Fibroblast of skin of right biceps (primary cell): ENCODE results near the gene NPEPPS.
"Not testable (repeated sequence)": the region's sequence is repeated elsewhere in the genome, so short reads cannot be mapped to it uniquely, and the experiment has no call there.

Experiments used
- DNase-seq: peaks from one replicate; pipeline ENCODE4 v3.0.0-alpha.2; 2013

The NPEPPS gene, protein sequence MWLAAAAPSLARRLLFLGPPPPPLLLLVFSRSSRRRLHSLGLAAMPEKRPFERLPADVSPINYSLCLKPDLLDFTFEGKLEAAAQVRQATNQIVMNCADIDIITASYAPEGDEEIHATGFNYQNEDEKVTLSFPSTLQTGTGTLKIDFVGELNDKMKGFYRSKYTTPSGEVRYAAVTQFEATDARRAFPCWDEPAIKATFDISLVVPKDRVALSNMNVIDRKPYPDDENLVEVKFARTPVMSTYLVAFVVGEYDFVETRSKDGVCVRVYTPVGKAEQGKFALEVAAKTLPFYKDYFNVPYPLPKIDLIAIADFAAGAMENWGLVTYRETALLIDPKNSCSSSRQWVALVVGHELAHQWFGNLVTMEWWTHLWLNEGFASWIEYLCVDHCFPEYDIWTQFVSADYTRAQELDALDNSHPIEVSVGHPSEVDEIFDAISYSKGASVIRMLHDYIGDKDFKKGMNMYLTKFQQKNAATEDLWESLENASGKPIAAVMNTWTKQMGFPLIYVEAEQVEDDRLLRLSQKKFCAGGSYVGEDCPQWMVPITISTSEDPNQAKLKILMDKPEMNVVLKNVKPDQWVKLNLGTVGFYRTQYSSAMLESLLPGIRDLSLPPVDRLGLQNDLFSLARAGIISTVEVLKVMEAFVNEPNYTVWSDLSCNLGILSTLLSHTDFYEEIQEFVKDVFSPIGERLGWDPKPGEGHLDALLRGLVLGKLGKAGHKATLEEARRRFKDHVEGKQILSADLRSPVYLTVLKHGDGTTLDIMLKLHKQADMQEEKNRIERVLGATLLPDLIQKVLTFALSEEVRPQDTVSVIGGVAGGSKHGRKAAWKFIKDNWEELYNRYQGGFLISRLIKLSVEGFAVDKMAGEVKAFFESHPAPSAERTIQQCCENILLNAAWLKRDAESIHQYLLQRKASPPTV

DNA sequence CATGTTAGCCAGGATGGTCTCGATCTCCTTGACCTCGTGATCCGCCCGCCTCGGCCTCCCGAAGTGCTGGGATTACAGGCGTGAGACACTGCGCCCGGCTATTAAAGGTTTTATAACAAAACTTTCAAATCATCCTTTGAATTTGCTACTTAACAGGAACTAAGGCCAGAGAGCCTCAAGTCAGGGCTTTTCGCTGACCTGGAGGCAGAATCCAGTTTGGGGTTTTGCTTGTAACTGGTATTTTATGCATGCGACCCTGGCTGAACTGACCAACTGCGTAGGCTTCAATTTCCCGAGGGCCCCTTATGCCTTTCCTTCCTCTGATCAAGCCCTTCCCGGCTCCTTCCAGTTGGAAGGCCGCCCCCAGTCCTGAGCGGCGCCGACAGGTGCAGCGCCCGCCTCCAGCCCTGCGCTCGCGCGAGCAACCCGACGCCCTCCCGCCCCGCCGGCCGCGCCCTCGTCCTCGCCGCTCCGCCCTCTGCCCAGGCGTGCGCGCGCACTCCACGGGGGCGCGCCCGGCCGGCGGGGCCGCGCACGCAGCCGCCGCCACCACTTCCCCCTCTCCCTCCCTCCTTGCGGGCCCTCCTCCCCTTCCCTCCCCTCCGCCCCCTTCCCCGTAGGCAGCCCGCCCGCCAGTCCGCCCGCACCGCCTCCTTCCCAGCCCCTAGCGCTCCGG is at the start of gene NPEPPS:
Gene NPEPPS (plus strand): TSS at position 552 of the 676 bp plus-strand sequence. CDS start 193 bp downstream, outside the sequence.
- peak; percentile 87 for DNase-seq

DNA sequence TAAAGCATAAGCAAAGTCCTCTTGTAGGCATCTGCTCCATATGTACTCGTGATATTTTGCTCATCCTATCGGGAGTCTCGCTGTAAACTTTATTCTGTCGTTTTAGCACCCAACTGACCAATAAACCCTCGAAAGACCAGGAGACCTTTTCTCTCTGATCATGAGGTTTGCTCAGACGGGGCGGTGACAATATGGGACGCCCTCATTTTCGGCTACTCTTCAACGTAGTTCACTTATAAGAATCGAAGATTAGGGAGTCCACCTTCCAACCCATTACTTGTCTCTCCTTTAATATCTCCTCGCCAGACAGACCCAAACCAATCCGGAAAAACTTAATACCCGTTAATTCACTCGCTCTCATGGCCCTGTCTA is 39.1 kb upstream of the NPEPPS start:
- DNase-seq, result not testable (repeated sequence)

DNA sequence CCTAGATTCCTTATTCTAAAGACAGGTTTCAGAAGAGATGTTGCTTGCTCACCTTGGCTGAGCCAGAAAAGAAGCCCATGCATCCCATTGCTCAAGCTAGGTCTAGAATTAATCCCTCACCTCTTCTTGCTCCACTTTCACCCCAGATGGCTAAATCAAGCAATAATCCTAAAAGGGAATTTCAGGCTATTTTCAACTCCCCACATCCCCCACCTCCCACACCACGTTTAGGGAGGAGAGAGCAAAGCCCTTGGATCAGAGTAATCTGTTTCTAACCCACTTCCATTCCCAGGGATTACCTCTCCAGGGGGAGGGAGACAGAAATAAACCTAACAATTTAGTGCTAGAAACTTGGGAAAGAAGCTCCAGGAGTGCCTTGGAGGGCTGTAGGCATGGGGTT is 31.8 kb upstream of the NPEPPS start:
- DNase-seq, result not testable (repeated sequence)

DNA sequence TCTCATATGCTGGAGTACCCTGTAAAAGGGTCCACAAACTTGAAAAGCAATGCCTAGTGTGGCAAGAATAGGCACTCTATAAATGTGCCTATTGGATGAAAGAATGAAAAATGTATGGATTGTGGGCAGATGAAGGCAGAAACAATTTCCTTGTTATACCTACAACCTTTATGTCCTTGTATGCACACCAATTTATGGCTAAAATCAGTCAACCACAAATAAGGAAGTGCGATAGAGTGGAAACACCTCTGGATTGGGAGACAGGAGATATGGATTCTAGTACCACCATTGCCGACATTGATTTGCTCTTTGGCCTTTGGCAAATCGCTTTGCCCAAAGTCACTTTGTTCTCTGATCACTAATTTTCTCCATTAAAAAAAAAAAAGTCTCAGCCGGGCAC is 31.4 kb upstream of the NPEPPS start:
- DNase-seq, result not testable (repeated sequence)

DNA sequence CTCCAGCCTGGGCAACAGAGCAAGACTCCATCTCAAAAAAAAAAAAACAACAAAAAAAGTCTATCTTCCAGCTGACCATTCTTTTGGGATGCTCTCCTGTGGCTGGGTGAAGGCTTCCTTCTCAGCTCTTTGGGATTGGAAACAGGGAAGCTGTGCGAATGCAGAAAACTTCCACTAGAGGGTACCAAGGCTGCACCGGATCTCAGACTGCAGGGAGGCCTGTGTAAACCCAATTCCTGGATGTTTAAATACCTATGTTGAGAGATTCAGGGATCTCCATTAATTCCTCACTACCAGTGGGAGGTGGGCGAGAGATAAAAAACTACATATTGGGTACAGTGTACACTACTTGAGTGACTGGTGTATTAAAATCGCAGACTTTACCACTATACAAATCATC is 30.3 kb upstream of the NPEPPS start:
- DNase-seq, result peak; percentile 42

DNA sequence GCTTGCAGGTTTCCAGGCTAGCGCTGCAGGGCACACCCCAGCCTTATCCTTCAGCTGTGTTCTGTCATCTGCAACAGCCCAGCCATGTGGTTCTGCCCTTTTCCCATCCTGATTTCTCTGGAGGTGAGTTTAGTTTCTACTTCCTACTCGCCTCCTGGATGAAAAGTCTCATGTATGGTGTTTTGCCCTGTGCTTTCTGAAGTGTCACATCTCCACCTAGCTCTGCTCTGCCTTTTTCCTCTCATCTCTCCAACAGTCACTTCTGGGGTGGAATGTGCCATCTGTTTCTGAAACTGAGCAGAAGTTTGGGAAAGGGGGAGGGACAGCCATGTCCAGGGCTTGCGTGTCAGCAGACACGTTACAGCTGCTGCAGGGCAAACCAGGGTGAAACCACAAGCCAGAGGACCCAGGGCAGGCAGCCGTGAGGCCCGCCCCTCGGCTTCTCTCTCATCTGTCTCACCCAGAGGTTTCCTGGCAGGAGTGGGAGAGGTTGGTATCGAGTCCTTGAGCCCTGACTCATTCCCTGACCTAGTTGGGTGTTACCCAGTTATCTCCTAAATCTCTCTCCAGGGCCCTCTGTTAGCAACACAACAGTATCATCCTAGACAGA is 28.7 kb upstream of the NPEPPS start:
- peak; percentile 16 for DNase-seq

DNA sequence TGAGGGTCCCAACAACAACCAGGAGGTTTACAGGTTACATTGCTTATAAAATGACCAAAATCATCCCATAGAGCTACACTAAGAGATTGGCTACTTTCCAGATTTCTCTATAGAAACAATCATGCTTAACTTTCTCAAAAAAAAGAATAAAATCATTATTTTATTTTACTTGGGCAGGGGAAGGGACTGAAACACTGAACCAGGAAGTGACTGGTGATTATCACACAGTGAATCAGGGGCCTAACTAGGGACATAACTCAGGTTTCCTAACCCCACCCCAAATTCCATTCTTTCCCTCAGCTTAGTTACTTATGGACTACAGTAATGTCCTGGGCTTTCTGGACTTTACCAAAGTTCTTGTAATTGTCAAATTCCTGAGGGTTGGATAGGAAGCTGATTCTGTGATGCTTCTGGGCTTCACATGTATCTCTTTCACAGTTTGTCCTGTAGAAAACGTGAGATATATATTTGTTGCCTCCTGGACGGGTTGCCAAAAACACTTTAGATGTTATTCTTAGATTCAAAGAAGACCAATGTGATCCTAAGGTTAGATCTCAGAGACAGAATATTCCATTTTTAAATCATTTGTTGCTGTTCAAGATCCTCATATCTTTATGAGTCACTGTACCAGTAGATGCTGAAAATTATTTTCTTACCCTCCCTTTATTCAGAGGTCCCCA is 28.0 kb upstream of the NPEPPS start:
- peak; percentile 62 for DNase-seq

DNA sequence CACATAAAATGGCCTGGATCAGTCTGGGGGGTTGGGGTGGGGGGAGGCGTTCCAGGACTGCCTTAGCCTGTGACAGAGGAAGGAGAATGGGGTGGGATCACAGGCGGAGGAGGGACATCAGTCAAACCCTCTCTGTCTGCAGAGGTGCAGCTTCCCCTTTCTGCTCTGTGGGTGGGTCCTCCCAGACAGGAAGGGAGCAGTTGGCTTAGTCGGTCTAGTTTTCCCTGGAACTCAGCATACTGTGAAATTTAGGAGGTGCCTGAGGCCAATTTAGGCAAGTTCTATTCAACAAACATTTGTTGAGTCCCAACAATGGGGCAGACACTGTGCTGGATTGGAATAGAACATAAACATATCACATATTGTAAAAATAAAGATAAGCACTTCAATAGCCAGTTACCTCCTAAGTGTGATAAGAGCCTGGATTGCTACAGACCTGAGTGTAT is 19.2 kb upstream of the NPEPPS start:
- not testable (repeated sequence) for DNase-seq

DNA sequence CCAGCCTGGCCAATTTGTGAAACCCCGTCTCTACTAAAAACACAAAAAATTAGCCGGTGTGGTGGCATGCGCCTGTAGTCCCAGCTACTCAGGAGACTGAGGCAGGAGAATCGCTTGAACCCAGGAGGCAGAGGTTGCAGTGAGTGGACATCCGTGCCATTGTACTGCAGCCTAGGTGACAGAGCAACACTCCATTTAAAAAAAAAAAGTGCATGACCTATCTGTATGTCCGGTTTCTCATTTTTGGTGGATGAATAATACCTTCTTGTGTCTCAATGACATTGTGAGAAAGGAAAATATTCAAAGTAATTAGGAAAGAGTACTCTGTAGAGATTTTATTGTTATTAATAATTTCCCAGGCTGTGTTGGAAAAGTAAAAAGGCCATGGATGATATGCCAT is 17.6 kb upstream of the NPEPPS start:
- not testable (repeated sequence) for DNase-seq

DNA sequence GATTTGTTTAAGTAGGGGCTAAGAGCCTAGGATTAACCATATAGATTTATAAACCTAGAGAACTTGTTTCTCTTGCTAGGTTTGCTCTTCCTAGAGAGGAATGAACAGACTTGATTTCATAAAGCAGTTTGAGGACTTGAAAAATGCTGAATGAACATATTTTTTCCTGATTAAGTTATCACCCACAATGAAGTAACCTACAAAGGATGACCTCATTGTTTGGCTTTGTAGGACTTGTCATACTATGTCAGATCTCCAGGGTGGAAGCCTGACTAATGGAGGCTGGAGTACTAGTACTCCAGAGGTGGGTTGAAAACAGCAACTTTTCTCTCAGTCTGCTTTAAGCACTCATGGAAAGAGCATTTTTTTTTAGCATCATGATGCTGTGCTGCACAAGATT is 12.0 kb upstream of the NPEPPS start:
- DNase-seq, result peak; percentile 3

DNA sequence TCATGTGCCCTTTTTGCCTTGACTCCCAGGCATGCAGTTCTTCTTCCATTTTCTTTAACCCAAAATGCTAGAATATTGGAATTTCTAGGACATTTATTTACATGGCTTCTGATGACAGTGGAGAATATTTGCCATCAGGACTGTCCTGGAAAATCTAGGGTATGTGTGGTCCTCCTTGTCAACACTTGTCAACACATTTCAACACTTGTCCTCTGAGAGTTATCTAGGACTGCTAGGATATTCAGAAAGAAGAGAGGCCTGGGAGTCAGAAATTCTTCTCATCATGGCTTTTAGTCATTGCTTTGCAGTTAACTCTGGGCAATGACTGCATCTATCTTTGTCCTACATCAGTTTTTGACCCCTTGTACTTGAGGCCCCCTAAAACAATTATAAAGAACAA is 11.5 kb upstream of the NPEPPS start:
- not testable (repeated sequence) for DNase-seq

DNA sequence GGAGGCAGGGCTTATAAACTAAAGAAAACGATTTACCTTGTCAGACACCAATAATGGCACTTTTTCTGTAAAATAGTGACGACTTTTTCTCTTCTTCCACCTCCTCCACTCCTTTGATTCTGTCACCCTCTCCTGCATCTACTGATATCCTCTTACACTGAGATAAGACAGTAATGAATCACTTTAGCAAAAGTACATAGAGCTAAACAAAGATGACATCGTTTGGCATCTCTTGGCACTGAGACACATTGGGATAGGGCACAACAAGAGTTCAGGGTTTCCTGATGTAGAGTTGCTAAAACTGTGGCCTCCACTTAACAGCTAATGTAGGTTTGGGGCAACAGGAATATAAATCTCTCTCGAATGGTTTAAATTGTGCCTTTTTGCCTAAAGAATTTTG is 10.6 kb upstream of the NPEPPS start:
- not testable (repeated sequence) for DNase-seq

DNA sequence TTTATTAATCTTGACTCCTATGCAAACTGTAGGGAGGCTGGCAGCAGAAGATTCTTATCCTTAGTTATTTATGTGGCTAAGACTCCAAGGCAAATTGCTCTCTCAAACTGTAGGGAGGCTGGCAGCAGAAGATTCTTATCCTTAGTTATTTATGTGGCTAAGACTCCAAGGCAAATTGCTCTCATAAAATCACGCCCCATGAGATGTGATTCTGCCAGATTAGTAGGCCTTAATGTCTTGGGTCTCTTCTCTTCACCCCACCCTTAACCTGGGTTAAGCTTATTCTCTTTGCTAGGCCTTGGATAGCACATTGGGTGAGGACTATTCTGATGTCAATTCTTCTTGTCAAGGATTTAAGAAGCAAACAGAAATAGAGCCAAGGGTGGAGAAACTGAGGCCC is 9.5 kb upstream of the NPEPPS start:
- not testable (repeated sequence) for DNase-seq

DNA sequence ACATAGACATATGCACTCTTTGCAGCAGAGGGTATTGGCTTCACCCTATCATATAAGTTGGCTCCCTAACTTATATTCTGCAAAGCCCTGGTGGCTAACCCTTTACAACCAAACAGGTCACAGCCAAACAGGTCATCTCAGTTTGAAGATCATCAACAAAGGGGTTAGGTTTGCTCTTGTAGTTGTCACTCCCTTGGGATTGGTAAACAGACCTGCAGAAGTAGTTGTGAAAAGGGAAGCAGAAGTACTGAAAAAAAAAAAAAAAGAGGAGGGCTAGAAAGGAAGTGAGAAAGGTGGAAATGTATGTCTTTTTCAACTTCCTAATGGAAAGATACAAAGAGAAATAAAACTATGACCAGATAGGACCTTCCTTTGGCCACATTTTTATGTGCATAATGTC is 8.6 kb upstream of the NPEPPS start:
- DNase-seq, result not testable (repeated sequence)

DNA sequence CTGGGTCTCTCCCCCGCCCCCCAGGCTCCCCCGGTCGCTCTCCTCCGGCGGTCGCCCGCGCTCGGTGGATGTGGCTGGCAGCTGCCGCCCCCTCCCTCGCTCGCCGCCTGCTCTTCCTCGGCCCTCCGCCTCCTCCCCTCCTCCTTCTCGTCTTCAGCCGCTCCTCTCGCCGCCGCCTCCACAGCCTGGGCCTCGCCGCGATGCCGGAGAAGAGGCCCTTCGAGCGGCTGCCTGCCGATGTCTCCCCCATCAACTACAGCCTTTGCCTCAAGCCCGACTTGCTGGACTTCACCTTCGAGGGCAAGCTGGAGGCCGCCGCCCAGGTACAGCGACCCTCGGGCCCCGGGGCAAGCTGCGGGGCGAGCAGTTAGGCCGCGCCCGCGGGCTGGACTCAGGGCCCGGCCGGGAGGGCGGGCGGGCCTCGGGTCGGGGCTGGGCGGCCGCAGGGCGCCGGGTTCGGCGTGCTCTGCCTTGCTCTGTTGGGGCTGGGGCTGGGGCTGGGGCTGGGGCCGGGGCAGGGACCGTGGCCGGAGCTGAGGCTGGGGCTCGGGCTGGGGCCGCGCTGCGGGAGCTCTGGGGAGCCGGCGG is 419 bp downstream of the NPEPPS start:
- DNase-seq, result not testable (repeated sequence)

DNA sequence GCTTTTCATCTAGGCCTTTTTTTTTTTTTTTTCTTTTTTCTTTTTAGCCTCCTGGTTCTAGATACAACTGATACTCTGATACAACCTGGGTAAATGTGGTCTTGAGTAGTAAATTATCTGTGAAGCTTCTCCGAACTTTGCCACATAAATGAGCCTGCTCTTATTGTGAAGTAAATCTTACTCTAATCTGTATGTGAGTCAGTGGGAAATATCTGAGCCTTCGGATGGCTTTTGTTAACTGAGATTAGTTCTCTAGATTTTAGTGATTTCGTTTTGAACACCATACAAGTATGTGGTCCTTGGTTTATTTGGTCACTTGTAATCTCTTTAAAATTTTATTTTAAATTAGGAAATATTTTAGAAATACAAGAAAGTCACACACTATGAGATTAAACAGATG is 8.2 kb downstream of the NPEPPS start:
- DNase-seq, result not testable (repeated sequence)

DNA sequence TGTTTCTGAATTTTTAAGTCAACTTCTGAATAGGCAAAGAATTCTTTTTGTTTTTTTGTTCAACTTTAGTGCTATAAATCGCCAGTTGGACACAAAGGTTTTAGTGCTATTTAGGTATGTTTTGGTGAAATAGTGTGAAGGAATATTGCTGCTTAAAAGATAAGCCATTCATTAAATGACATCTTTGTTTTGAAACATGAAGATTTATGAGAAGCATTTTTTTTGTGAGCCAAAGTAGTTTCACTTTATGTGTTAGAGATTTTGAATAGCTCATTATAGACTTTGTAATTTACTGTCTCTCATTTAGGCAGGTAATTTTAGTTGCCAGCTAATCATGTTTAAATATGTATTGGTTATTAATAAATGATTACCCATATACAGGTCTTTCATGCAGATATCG is 10.8 kb downstream of the NPEPPS start:
- DNase-seq, result not testable (repeated sequence)

DNA sequence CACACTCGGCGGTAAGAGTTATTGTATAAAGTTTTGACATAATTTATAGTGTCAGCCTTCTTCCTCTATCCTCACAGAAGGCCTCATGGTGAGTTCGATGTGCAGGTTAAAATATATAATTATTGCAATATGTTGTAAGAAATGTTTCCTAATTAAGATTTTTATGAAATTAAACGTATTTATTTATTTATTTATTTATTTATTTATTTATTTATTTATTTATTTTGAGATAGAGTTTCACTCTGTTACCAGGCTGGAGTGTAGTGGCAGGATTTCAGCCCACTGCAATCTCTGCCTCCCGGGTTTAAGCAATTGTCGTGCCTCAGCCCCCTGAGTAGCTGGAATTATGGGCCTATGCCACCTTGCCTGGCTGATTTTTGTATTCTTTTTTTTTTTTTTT is 13.4 kb downstream of the NPEPPS start:
- DNase-seq, result not testable (repeated sequence)

DNA sequence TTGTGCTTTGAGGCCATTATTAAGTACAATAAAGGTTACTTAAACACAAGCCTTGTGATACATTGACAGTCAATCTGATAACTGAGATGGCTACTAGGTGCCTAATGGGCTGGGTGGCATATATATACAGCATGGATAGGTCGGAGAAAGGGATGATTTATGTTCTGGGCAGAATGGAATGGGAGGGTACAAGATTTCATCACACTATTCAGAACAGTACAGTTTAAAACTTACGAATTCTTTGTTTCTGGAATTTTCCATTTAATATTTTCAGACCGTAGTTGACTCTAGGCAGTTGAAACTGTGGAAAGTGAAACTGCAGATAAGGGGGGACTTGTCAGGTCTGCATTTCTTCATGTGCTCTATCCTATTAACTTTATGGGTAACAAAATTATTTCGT is 23.8 kb downstream of the NPEPPS start:
- DNase-seq, result not testable (repeated sequence)

DNA sequence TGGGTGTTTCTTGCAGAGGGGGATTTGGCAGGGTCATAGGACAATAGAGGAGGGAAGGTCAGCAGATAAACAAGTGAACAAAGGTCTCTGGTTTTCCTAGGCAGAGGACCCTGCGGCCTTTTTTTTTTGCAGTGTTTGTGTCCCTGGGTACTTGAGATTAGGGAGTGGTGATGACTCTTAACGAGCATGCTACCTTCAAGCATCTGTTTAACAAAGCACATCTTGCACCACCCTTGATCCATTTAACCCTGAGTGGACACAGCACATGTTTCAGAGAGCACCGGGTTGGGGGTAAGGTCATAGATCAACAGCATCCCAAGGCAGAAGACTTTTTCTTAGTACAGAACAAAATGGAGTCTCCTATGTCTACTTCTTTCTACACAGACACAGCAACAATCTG is 25.2 kb downstream of the NPEPPS start:
- not testable (repeated sequence) for DNase-seq

DNA sequence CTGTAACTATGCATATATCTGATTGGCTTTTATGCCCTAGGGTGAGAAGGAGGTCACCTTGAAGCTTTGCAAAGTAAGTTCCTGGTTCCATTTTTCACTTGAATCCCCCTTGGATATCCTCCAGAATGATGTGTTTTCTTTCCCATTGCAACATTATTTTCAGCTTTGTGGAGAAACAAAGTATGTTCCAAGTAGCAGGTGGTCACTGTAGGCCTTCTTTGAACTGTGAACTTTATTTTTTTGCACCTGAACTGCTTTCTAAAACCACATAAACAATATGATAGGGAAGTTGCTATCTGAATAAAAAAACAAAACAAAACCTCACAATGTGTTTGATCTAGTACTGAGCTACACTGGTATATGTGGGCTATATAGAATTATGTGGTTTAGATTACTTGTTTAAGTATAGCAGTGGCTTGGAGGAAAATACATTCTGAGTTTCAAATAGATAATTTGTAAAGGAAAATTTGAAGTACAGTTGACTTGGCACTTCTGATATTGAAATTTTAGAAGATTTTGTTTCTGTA is 29.7 kb downstream of the NPEPPS start:
- not testable (repeated sequence) for DNase-seq
